ENCODE measurements around the gene WDR3. TPM values are rescaled to one million over a fixed set of nuclear protein-coding genes. Genes with fewer than 3 reads are reported as not detected.

WDR3 gene
- total and polyA plus RNA-seq, 2 experiments from 2014 or later = 20.5 to 28.7 TPM

GRCh38 chr1:117928881-117929342 lies 627 bp upstream of the WDR3 start:
- peak overlapping the region; percentile 97 for H3K4me3 ChIP-seq
- peak overlapping the region; percentile 95 for H2AFZ ChIP-seq
- no peak for TF ChIP-seq EZH2phosphoT487 (IDR thresholded peaks at IDR 0.05; ENCODE audit: insufficient read depth, low read depth)
- no peak for TF ChIP-seq EZH2 (IDR thresholded peaks at IDR 0.05; ENCODE audit: insufficient read depth, poor library complexity, severe bottlenecking)
- peak overlapping the region; percentile 83 for H3K9ac ChIP-seq
- 0 to 1% methylated on average over 23 of the region's 24 CpGs for WGBS, 2 experiments (ENCODE audit: low coverage in 1 of 2, low lambda C conversion rate in 2 of 2, missing lambda C conversion rate in 2 of 2)
- in situ Hi-C loops (cut with MboI) = no loop called here
- H3K4me2 ChIP-seq (ENCODE audit: unreplicated experiment) = peak overlapping the region; percentile 97
- no peaks in the 10 kb centered on the region for H3K9me2 ChIP-seq (ENCODE audit: insufficient read depth)
- peaks cover 32% of the 10 kb centered on the region for H3K4me1 ChIP-seq (ENCODE audit: insufficient read depth)
- H3K79me2 ChIP-seq (ENCODE audit: insufficient read depth) = peaks cover 92% of the 10 kb centered on the region
- H3F3A ChIP-seq (ENCODE audit: insufficient read depth) = peaks cover 10% of the 10 kb centered on the region
- peak overlapping the region; percentile 59 for H3K27ac ChIP-seq
- H3K9me3 ChIP-seq (ENCODE audit: low read depth) = no peaks in the 10 kb centered on the region
- no peaks in the 10 kb centered on the region for H3K36me3 ChIP-seq (ENCODE audit: low read depth)
- peak; percentile 82 for DNase-seq
- peaks cover 3% of the 10 kb centered on the region; the same call in 1 of the 2 replicates for H4K20me1 ChIP-seq (ENCODE audit: insufficient read depth)
- H3K27me3 ChIP-seq (replicated peaks; ENCODE audit: insufficient read depth) = no peaks in the 10 kb centered on the region

- WGBS, 2 experiments (ENCODE audit: low coverage in 1 of 2, low lambda C conversion rate in 2 of 2, missing lambda C conversion rate in 2 of 2) = 1% methylated on average over 12 of the region's 12 CpGs
- Histone ChIP-seq H3K9me2 (ENCODE audit: insufficient read depth) (no peaks in the 10 kb centered on the region), H2AFZ (peak overlapping the region; percentile 95), H3K9ac (peak overlapping the region; percentile 83), H3K9me3 (ENCODE audit: low read depth) (no peaks in the 10 kb centered on the region), H3K4me1 (ENCODE audit: insufficient read depth) (peaks cover 32% of the 10 kb centered on the region), H3K27me3 (replicated peaks; ENCODE audit: insufficient read depth) (no peaks in the 10 kb centered on the region), H3K4me3 (peak overlapping the region; percentile 97), H3K79me2 (ENCODE audit: insufficient read depth) (peaks cover 90% of the 10 kb centered on the region), H4K20me1 (ENCODE audit: insufficient read depth) (peaks cover 3% of the 10 kb centered on the region; the same call in 1 of the 2 replicates), H3K36me3 (ENCODE audit: low read depth) (0 out of 2 replicates have a peak, but pooled peaks cover 3% of the 10 kb centered on the region), H3K27ac (peak overlapping the region; percentile 59), H3K4me2 (ENCODE audit: unreplicated experiment) (peak overlapping the region; percentile 88), H3F3A (ENCODE audit: insufficient read depth) (peaks cover 10% of the 10 kb centered on the region)
- in situ Hi-C loops (cut with MboI) = no loop called here
- TF ChIP-seq EZH2phosphoT487 (IDR thresholded peaks at IDR 0.05; ENCODE audit: insufficient read depth, low read depth) (no peak), EZH2 (IDR thresholded peaks at IDR 0.05; ENCODE audit: insufficient read depth, poor library complexity, severe bottlenecking) (no peak)
- DNase-seq = no peak
Measured at GRCh38 chr1:117930173-117930447, 571 bp downstream of the WDR3 start.

GRCh38 chr1:117930484-117930883 lies 945 bp downstream of the WDR3 start:
- peak overlapping the region; percentile 95 for H2AFZ ChIP-seq
- H3K27ac ChIP-seq = peak overlapping the region; percentile 59
- H3K9ac ChIP-seq = peak overlapping the region; percentile 83

GRCh38 chr1:117932576-117932975 lies 3.0 kb downstream of the WDR3 start:
- Histone ChIP-seq H3K4me2 (ENCODE audit: unreplicated experiment) (no peak overlapping the region), H3K27me3 (replicated peaks; ENCODE audit: insufficient read depth) (no peaks in the 10 kb centered on the region), H3K36me3 (ENCODE audit: low read depth) (peaks cover 18% of the 10 kb centered on the region), H3K4me3 (no peak overlapping the region), H3K9ac (no peak overlapping the region), H2AFZ (no peak overlapping the region), H3K4me1 (ENCODE audit: insufficient read depth) (peaks cover 26% of the 10 kb centered on the region), H3K27ac (no peak overlapping the region), H3K9me3 (ENCODE audit: low read depth) (no peaks in the 10 kb centered on the region), H3K9me2 (ENCODE audit: insufficient read depth) (no peaks in the 10 kb centered on the region), H4K20me1 (ENCODE audit: insufficient read depth) (no peaks in the 10 kb centered on the region), H3K79me2 (ENCODE audit: insufficient read depth) (peaks cover 66% of the 10 kb centered on the region), H3F3A (ENCODE audit: insufficient read depth) (peaks cover 10% of the 10 kb centered on the region)
- WGBS, 2 experiments (ENCODE audit: low coverage in 1 of 2, low lambda C conversion rate in 2 of 2, missing lambda C conversion rate in 2 of 2) = 99% methylated on average over 4 of the region's 4 CpGs
- TF ChIP-seq EZH2phosphoT487 (IDR thresholded peaks at IDR 0.05; ENCODE audit: insufficient read depth, low read depth) (no peak), EZH2 (IDR thresholded peaks at IDR 0.05; ENCODE audit: insufficient read depth, poor library complexity, severe bottlenecking) (no peak)
- DNase-seq = no peak
- in situ Hi-C loops (cut with MboI) = no loop called here

More at GRCh38 chr1:117930484-117930883, 945 bp downstream of the WDR3 start:
- peak overlapping the region; percentile 97 for H3K4me3 ChIP-seq
- H3K36me3 ChIP-seq (ENCODE audit: low read depth) = peaks cover 6% of the 10 kb centered on the region; the same call in 1 of the 2 replicates
- peaks cover 32% of the 10 kb centered on the region for H3K4me1 ChIP-seq (ENCODE audit: insufficient read depth)
- H3K4me2 ChIP-seq (ENCODE audit: unreplicated experiment) = peak overlapping the region; percentile 88
- no peaks in the 10 kb centered on the region for H3K9me2 ChIP-seq (ENCODE audit: insufficient read depth)
- no peak for TF ChIP-seq EZH2 (IDR thresholded peaks at IDR 0.05; ENCODE audit: insufficient read depth, poor library complexity, severe bottlenecking)
- in situ Hi-C loops (cut with MboI) = no loop called here
- peaks cover 86% of the 10 kb centered on the region for H3K79me2 ChIP-seq (ENCODE audit: insufficient read depth)
- peak; percentile 41 for DNase-seq
- no peaks in the 10 kb centered on the region for H3K9me3 ChIP-seq (ENCODE audit: low read depth)
- H4K20me1 ChIP-seq (ENCODE audit: insufficient read depth) = peaks cover 3% of the 10 kb centered on the region; the same call in 1 of the 2 replicates
- H3K27me3 ChIP-seq (replicated peaks; ENCODE audit: insufficient read depth) = no peaks in the 10 kb centered on the region
- 2 to 5% methylated on average over 6 of the region's 6 CpGs for WGBS, 2 experiments (ENCODE audit: low coverage in 1 of 2, low lambda C conversion rate in 2 of 2, missing lambda C conversion rate in 2 of 2)
- H3F3A ChIP-seq (ENCODE audit: insufficient read depth) = peaks cover 10% of the 10 kb centered on the region

- WGBS, 2 experiments (ENCODE audit: low coverage in 1 of 2, low lambda C conversion rate in 2 of 2, missing lambda C conversion rate in 2 of 2) = 75 to 84% methylated on average over 2 of the region's 2 CpGs
- no peak overlapping the region for H3K4me3 ChIP-seq
- H3K9ac ChIP-seq = no peak overlapping the region
- H3K36me3 ChIP-seq (ENCODE audit: low read depth) = peaks cover 19% of the 10 kb centered on the region
- no peaks in the 10 kb centered on the region for H4K20me1 ChIP-seq (ENCODE audit: insufficient read depth)
- in situ Hi-C loops (cut with MboI) = no loop called here
- H3F3A ChIP-seq (ENCODE audit: insufficient read depth) = peaks cover 3% of the 10 kb centered on the region
- no peaks in the 10 kb centered on the region for H3K27me3 ChIP-seq (replicated peaks; ENCODE audit: insufficient read depth)
- H2AFZ ChIP-seq = no peak overlapping the region
- DNase-seq = no peak
- H3K4me2 ChIP-seq (ENCODE audit: unreplicated experiment) = no peak overlapping the region
- H3K27ac ChIP-seq = no peak overlapping the region
- H3K79me2 ChIP-seq (ENCODE audit: insufficient read depth) = peaks cover 54% of the 10 kb centered on the region
- no peaks in the 10 kb centered on the region for H3K9me2 ChIP-seq (ENCODE audit: insufficient read depth)
- TF ChIP-seq EZH2phosphoT487 (IDR thresholded peaks at IDR 0.05; ENCODE audit: insufficient read depth, low read depth) (no peak), EZH2 (IDR thresholded peaks at IDR 0.05; ENCODE audit: insufficient read depth, poor library complexity, severe bottlenecking) (no peak)
- H3K9me3 ChIP-seq (ENCODE audit: low read depth) = no peaks in the 10 kb centered on the region
- H3K4me1 ChIP-seq (ENCODE audit: insufficient read depth) = peaks cover 16% of the 10 kb centered on the region
Measured at GRCh38 chr1:117933769-117934168, 4.2 kb downstream of the WDR3 start.
